SK-N-SH (cell line): ENCODE data around the gene NSD1. TPM values are rescaled to one million over a fixed set of nuclear protein-coding genes. Genes with fewer than 3 reads are reported as not detected.

Source experiments
- polyA plus RNA-seq, 3 experiments: library from polyadenylated mRNA; depleted of rRNA; stranded (reverse); fragments of >200 nt; gene quantifications; 2 replicates each; pipeline ENCODE4 v1.2.3, GENCODE V29; 2012

Gene NSD1
- polyA plus RNA-seq, 1 of the 3 experiments (the other 2 are of a cell fraction): 6.7 TPM

Other genes starting within 250 kb of the NSD1 start
- 0.02 TPM in 2 replicates for gene HK3, start 234.4 kb upstream of the NSD1 start, polyA plus RNA-seq (2012; rRNA removed)
- gene UIMC1, start 127.0 kb upstream of the NSD1 start, polyA plus RNA-seq (2012; rRNA removed): 19.9 and 24.3 TPM in 2 replicates
- 15.1 and 19.6 TPM in 2 replicates for gene ZNF346, start 111.1 kb upstream of the NSD1 start, polyA plus RNA-seq (2012; rRNA removed)
- gene FGFR4, start 46.9 kb upstream of the NSD1 start, polyA plus RNA-seq (2012; rRNA removed): 4.4 and 5.6 TPM in 2 replicates
- gene RAB24, start 169.9 kb downstream of the NSD1 start, polyA plus RNA-seq (2012; rRNA removed): 101 and 117 TPM in 2 replicates
- 344 TPM in 2 replicates for gene PRELID1, start 170.0 kb downstream of the NSD1 start, polyA plus RNA-seq (2012; rRNA removed)
- gene MXD3, start 178.1 kb downstream of the NSD1 start, polyA plus RNA-seq (2012; rRNA removed): 22.6 and 23.1 TPM in 2 replicates
- gene LMAN2, start 217.9 kb downstream of the NSD1 start, polyA plus RNA-seq (2012; rRNA removed): 380 and 500 TPM in 2 replicates
- gene RGS14, start 224.2 kb downstream of the NSD1 start, polyA plus RNA-seq (2012; rRNA removed): 26.5 and 27.6 TPM in 2 replicates